K562 (cell line): ENCODE results near the gene PIGC. TPM values are rescaled to one million over a fixed set of nuclear protein-coding genes. Genes with fewer than 3 reads are reported as not detected.

Source experiments
- ATAC-seq: fragments of 200-7000 bp; cut with Tn5 transposase; 3 replicates; pipeline ENCODE4 v1.9.1; 2020; ENCODE audit warnings: moderate library complexity
- BruUV-seq: library from RNA; stranded (reverse); fragments of 400-500 nt; replicated peaks from 2 replicates; lab custom pipeline; 2021; lab: Mats Ljungman, UMichigan
- CTCF ChIA-PET: fragments of 300-600 bp; formaldehyde crosslinking; extraction: SDS; loops from one replicate; lab custom pipeline; 2021; ENCODE audit warnings: low intra/inter-chr PET ratio; lab: Yijun Ruan, JAX
- POLR2A ChIA-PET: fragments of 300-600, 350-650 bp; sonication (Branson Sonifier 250); formaldehyde crosslinking; extraction: SDS; loops from one replicate; lab custom pipeline; 2021; ENCODE audit warnings: antibody characterized with exemption, inconsistent platforms; lab: Yijun Ruan, JAX
- DNase-seq, 4 experiments: peaks; one replicate each; pipeline versions ENCODE4 v3.0.0 to v3.0.0-alpha.2; 2011 to 2018; ENCODE audit warnings: low spot score in 3 of 4, mixed read lengths in 3 of 4; ENCODE audit errors: extremely low read depth in 1 of 4
- FAIRE-seq: peaks from 2 replicates; lab custom pipeline; 2011; peaks lifted over from hg19 to GRCh38; lab: Jason Lieb, UNC
- H2AFZ ChIP-seq: 2 replicates; pipeline ENCODE4 v1.6.0; 2011; ENCODE audit warnings: low read depth, low read length, control low read depth, inconsistent platforms
- H3K27ac ChIP-seq: fragments of 200-600 bp; 3 replicates; pipeline ENCODE4 v1.8.0; 2011; ENCODE audit warnings: low read depth, mild to moderate bottlenecking, control low read depth, inconsistent platforms, low read length, moderate library complexity, mixed read lengths; ENCODE audit errors: extremely low read depth
- H3K27me3 ChIP-seq, 2 experiments: fragments of 300-600 bp in 1 of 2; 2 replicates in 1 of 2; 3 replicates in 1 of 2; pipeline versions ENCODE4 v1.6.0 to v1.8.0; 2011; ENCODE audit warnings: inconsistent platforms in 2 of 2, low read length in 2 of 2, mild to moderate bottlenecking in 1 of 2, mixed read lengths in 1 of 2, moderate library complexity in 1 of 2; ENCODE audit not compliant: control insufficient read depth in 2 of 2, insufficient read depth in 2 of 2
- H3K36me3 ChIP-seq: fragments of 300-600 bp; 3 replicates; pipeline ENCODE4 v1.8.0; 2011; ENCODE audit warnings: mild to moderate bottlenecking, low read length, inconsistent platforms; ENCODE audit not compliant: control insufficient read depth, insufficient read depth
- H3K4me1 ChIP-seq, 2 experiments: fragments of 200-600 bp in 1 of 2; replicated peaks in 1 of 2; 2 replicates in 1 of 2; 3 replicates in 1 of 2; pipeline versions ENCODE4 v1.5.1 to v1.8.0; 2011; ENCODE audit warnings: inconsistent platforms in 2 of 2, low read length in 2 of 2, mild to moderate bottlenecking in 1 of 2, mixed read lengths in 1 of 2, moderate library complexity in 1 of 2; ENCODE audit not compliant: control insufficient read depth in 2 of 2, insufficient read depth in 2 of 2
- H3K4me2 ChIP-seq: 2 replicates; pipeline ENCODE4 v1.6.1; 2011; ENCODE audit warnings: low read length, control low read depth, inconsistent platforms, mixed read lengths; ENCODE audit not compliant: insufficient read depth
- H3K4me3 ChIP-seq: fragments of 200-600 bp; sonication (generic), shearing (Covaris generic); 2 replicates; pipeline ENCODE4 v1.5.1; 2016; ENCODE audit warnings: control low read depth, inconsistent platforms
- H3K79me2 ChIP-seq: fragments of 200-600 bp; 3 replicates; pipeline ENCODE4 v1.8.0; 2011; ENCODE audit warnings: low read length, inconsistent platforms; ENCODE audit not compliant: control insufficient read depth, insufficient read depth
- H3K9ac ChIP-seq, 2 experiments: 2 replicates each; pipeline versions ENCODE4 v1.6.0 to v1.6.1; 2011; ENCODE audit warnings: low read depth in 2 of 2, low read length in 2 of 2, control low read depth in 1 of 2, inconsistent platforms in 1 of 2, mild to moderate bottlenecking in 1 of 2, mixed read lengths in 1 of 2; ENCODE audit not compliant: insufficient read depth in 1 of 2
- H3K9me1 ChIP-seq: one replicate; pipeline ENCODE4 v1.6.0; 2011; ENCODE audit warnings: inconsistent platforms, mild to moderate bottlenecking, low read length, moderate library complexity; ENCODE audit not compliant: control insufficient read depth, insufficient read depth
- H3K9me3 ChIP-seq: replicated peaks from 2 replicates; pipeline ENCODE4 v1.5.1; 2011; ENCODE audit warnings: low read depth, low read length, inconsistent platforms; ENCODE audit not compliant: control insufficient read depth, insufficient read depth
- H4K20me1 ChIP-seq: replicated peaks from 2 replicates; pipeline ENCODE4 v1.6.1; 2011; ENCODE audit warnings: low read length, inconsistent platforms, mixed read lengths; ENCODE audit not compliant: control insufficient read depth, insufficient read depth
- CEBPB ChIP-seq: fragments of 450-650 bp; IDR thresholded peaks from 2 replicates; pipeline ENCODE4 v1.6.1; 2016; ENCODE audit warnings: missing genetic modification characterization, missing compliant biosample characterization
- GMEB1 ChIP-seq: fragments of 250-450 bp; sonication (Bioruptor Pico); IDR thresholded peaks from 2 replicates; pipeline ENCODE4 v1.4.0; 2020; ENCODE audit warnings: mild to moderate bottlenecking
- IRF1 ChIP-seq: sonication (generic); formaldehyde crosslinking; IDR thresholded peaks from 2 replicates; pipeline ENCODE4 v1.8.0; 2022; ENCODE audit warnings: missing genetic modification reagents, mild to moderate bottlenecking, borderline replicate concordance
- NFIC ChIP-seq: fragments of 450-650 bp; IDR thresholded peaks from 2 replicates; pipeline ENCODE4 v1.6.1; 2017; ENCODE audit warnings: mild to moderate bottlenecking, inconsistent platforms
- PBX2 ChIP-seq, 2 experiments: IDR thresholded peaks in 1 of 2; conservative IDR thresholded peaks in 1 of 2; 2 replicates each; pipeline ENCODE4 v1.6.1; 2016; ENCODE audit warnings: low read depth in 2 of 2, mild to moderate bottlenecking in 1 of 2, missing compliant biosample characterization in 1 of 2, missing genetic modification characterization in 1 of 2, moderate library complexity in 1 of 2
- SAP30 ChIP-seq: fragments of 200-600 bp; sonication (generic); IDR thresholded peaks from 2 replicates; pipeline ENCODE4 v1.6.1; 2012; ENCODE audit warnings: borderline replicate concordance, low read depth, mild to moderate bottlenecking, moderate library complexity, low read length, control low read depth, inconsistent platforms; ENCODE audit not compliant: insufficient read depth, poor library complexity, severe bottlenecking
- SOX6 ChIP-seq: fragments of 450-650 bp; IDR thresholded peaks from 2 replicates; pipeline ENCODE4 v1.6.1; 2014; ENCODE audit warnings: mild to moderate bottlenecking
- XRCC5 ChIP-seq: fragments of 200-400 bp; formaldehyde crosslinking; IDR thresholded peaks from 2 replicates; pipeline ENCODE4 v1.6.1; 2017; ENCODE audit warnings: low read depth, mild to moderate bottlenecking, low read length
- ZBTB17 ChIP-seq: fragments of 450-650 bp; formaldehyde crosslinking; IDR thresholded peaks from 2 replicates; pipeline ENCODE4 v1.4.0; 2020; ENCODE audit warnings: mild to moderate bottlenecking
- ZNF133 ChIP-seq: fragments of 250-450 bp; sonication (Bioruptor Pico); IDR thresholded peaks from 2 replicates; pipeline ENCODE4 v1.4.0; 2020; ENCODE audit warnings: mild to moderate bottlenecking
- ZNF316 ChIP-seq: fragments of 450-650 bp; IDR thresholded peaks from 2 replicates; pipeline ENCODE4 v1.6.1; 2016
- ZNF583 ChIP-seq: fragments of 250-450 bp; sonication (Bioruptor Pico); IDR thresholded peaks from 2 replicates; pipeline ENCODE4 v1.4.0; 2020
- ZNF695 ChIP-seq: fragments of 450-650 bp; formaldehyde crosslinking; IDR thresholded peaks from 2 replicates; pipeline ENCODE4 v1.4.0; 2020; ENCODE audit warnings: mild to moderate bottlenecking, moderate library complexity
- ZNF764 ChIP-seq: fragments of 250-450 bp; sonication (Bioruptor Pico); IDR thresholded peaks from 2 replicates; pipeline ENCODE4 v1.4.0; 2020; ENCODE audit warnings: low read depth, mild to moderate bottlenecking, moderate library complexity
- WGBS: fragments of 100-300 bp; shearing (Covaris generic); methylation state at CpG from one replicate; pipeline ENCODE4 v1.1.6; 2016; ENCODE audit warnings: low coverage, mixed read lengths; ENCODE audit not compliant: insufficient coverage; ENCODE audit errors: missing lambda C conversion rate; 5-methylcytosine and 5-hydroxymethylcytosine counted together
- in situ Hi-C: fragments of 300-500 bp; cut with MboI; formaldehyde crosslinking; loops from 4 replicates; pipeline ENCODE4 v1.15.0; 2018; ENCODE audit warnings: inconsistent platforms, mixed read lengths
- intact Hi-C: fragments of 100-400 bp; cut with micrococcal nuclease; formaldehyde crosslinking; loops from 2 replicates; pipeline ENCODE4 v1.14.2; 2022
- polyA plus RNA-seq, 8 experiments: library from polyadenylated mRNA; depleted of rRNA in 4 of 8; stranded (reverse) in 5 of 8; unstranded in 3 of 8; fragments of >200 nt; fragmentation: Nextera tagmentation in 2 of 8; fragmentation: Illumina TruSeq in 1 of 8; extraction: Ambion mirVana in 2 of 8; extraction: Trizol in 1 of 8; gene quantifications; 2 replicates each; pipeline versions ENCODE4 v1.2.1 to v1.2.3, GENCODE V29; 2011 to 2014; ENCODE audit warnings: inconsistent platforms in 1 of 8, missing spikeins in 1 of 8
- total RNA-seq, 7 experiments: library from RNA; depleted of rRNA in 6 of 7; stranded (reverse); fragments of >200 nt in 6 of 7; fragmentation: Illumina TruSeq in 2 of 7; extraction: Trizol in 2 of 7; gene quantifications; 2 replicates each; pipeline versions ENCODE4 v1.2.1 to v1.2.3, GENCODE V29; 2011 to 2021; ENCODE audit warnings: low replicate concordance in 1 of 7

The PIGC gene
- total and polyA plus RNA-seq, 9 of the 15 experiments (the other 6 are each of a cell fraction or from before 2014, with no cell fraction given) = 30.5 to 97.9 (median 54.7) TPM

- in situ Hi-C loops (loop anchor here (10.0 kb wide), 1 partner anchor 593 kb away; no protein-coding TSS in a partner anchor), intact Hi-C loops (loop anchor here (5.0 to 10.0 kb wide), 2 partner anchors 596 to 743 kb away; partner anchors contain the start of gene MYOC)
- BruUV-seq = no TSS peak
- no peak overlapping the region for H3K9ac ChIP-seq
- no peaks in the 10 kb centered on the region for H3K36me3 ChIP-seq
- H3K27ac ChIP-seq = no peak overlapping the region
- no peaks in the 10 kb centered on the region for H3K9me1 ChIP-seq
- FAIRE-seq (no peak), DNase-seq (no peak), ATAC-seq (no peak)
- no peak overlapping the region for H2AFZ ChIP-seq
- no peaks in the 10 kb centered on the region for H3K79me2 ChIP-seq
- 0 out of 5 replicates have a peak, but pooled peaks cover 0 to 4% of the 10 kb centered on the region in 2 experiments for H3K27me3 ChIP-seq
- H3K4me2 ChIP-seq = no peak overlapping the region
- H3K9me3 ChIP-seq = no peaks in the 10 kb centered on the region
- ChIA-PET POLR2A (no interaction called here), CTCF (interaction anchor here (0.6 to 2.4 kb wide), 3 partner anchors 33 to 52 kb away, joined by 3 to 6 read pairs (median 3); no protein-coding TSS in a partner anchor)
- no peak overlapping the region for H3K4me3 ChIP-seq
- WGBS = 6% methylated on average over 2 of the region's 2 CpGs
- no peaks in the 10 kb centered on the region for H4K20me1 ChIP-seq
- H3K4me1 ChIP-seq = no peaks in the 10 kb centered on the region; a peak in 1 of 5 replicates
- TF ChIP-seq XRCC5 = no peak
- no peak for TF ChIP-seq SOX6
- no peak for TF ChIP-seq ZNF133 (CRISPR knock-in tag)
- TF ChIP-seq ZNF316 = no peak
- no peak for TF ChIP-seq ZNF583
- TF ChIP-seq PBX2 (CRISPR knock-in tag; IDR thresholded peaks at IDR 0.05; ENCODE audit: low read depth) = no peak
- no peak for TF ChIP-seq PBX2 (tag; conservative IDR thresholded peaks at IDR 0.05; ENCODE audit: low read depth)
- TF ChIP-seq NFIC = no peak
- no peak for TF ChIP-seq SAP30
- TF ChIP-seq IRF1 = no peak
- TF ChIP-seq ZNF695 = no peak
- no peak for TF ChIP-seq ZBTB17 (CRISPR knock-in tag)
- TF ChIP-seq CEBPB (tag) = no peak
- no peak for TF ChIP-seq GMEB1
- no peak for TF ChIP-seq ZNF764 (CRISPR knock-in tag)
Observed at GRCh38 chr1:172398193-172398592, 45.7 kb downstream of the PIGC start.
